Measurements from ENCODE around the gene TMC3. TPM values are rescaled to one million over a fixed set of nuclear protein-coding genes. Genes with fewer than 3 reads are reported as not detected.
"Not testable (repeated sequence)": the region's sequence is repeated elsewhere in the genome, so short reads cannot be mapped to it uniquely, and the experiment has no call there.

TMC3 gene
- not detected in 2 replicates for total RNA-seq (2014; rRNA removed; shearing (Covaris generic); ENCODE audit: low replicate concordance)

DNA sequence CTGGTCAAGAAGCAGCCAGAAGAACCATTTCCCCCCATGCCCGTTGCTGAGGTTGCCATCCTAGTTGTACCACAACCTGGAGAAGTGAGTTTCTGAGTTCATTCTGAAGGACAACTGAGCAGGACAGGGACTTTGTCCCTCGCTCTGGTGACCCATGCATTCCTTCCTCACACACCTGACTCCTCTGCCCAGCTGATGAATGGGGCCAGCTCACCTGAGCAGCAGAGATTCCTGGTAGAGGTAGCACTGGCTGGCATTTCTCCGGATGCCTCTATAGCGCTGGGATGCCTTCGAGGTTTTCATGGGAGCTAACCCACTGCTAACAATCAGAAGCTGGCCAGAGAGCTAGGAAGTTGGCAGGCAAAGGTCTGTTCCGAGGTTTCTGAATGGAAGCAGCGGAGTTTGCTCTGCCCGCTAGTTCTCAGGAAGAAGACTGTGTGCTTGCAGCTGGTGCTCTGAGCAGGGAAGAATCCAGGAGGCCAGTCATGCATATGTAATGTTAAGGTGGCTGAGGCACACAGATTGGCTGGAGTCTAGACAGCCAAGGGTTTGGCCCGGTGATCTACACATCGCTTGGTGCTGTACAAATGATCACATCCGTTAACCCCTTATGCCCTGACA lies at the start of gene TMC3:
TMC3 (minus strand) TSS at position 439 of the 621 bp plus-strand sequence; CDS start at position 303, 136 bp downstream.
- no peak for DNase-seq (ENCODE audit: low read depth)
- in situ Hi-C loops (cut with HindIII; ENCODE audit: low pct_unique_long_range_greater_than_20kb, low sequenced_read_pairs) = no loop called here

DNA sequence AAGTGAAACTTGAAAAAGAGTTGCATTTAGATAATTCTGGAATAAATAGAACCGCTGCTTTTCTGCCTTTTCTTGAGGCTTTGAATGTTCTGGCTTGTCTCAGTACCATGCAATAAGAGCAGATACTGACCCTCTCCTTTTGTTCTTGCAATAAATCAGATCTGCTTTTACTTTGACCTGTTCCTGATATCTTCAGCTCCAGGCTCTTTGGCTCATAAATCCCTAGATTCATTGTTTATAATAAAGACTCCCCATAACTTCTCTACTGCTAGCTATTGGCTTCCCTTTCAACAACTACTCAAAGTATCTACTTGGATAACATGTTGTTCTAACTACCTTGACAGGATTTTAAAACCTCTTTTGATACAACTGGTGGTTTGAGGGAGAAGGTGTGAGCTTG lies 47.4 kb upstream of the TMC3 start:
- in situ Hi-C loops (cut with HindIII; ENCODE audit: low pct_unique_long_range_greater_than_20kb, low sequenced_read_pairs) = no loop called here
- no peak for DNase-seq (ENCODE audit: low read depth)

GRCh38 chr15:81419332-81419943 lies 45.4 kb upstream of the TMC3 start:
- in situ Hi-C loops (cut with HindIII; ENCODE audit: low pct_unique_long_range_greater_than_20kb, low sequenced_read_pairs) = no loop called here
- no peak for DNase-seq (ENCODE audit: low read depth)

DNA sequence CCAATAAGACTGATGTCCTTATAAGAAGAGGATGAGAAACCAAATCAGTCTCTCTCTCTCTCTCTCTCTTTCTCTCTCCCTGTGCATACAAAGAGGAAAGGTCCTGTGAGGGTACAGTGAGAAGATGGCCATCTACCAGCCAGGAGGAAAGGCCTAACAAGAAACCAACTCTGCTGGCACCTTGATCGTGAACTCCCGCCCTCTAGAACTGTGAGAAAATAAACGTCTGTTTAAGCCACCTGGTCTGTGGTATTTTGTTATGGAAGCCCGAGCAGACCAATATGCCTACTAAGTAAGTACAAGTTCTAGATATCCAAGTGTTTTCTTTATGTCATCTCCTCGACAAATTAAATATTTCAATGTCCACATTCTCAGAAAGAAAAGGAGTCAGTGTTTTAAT lies 44.9 kb upstream of the TMC3 start:
- in situ Hi-C loops (cut with HindIII; ENCODE audit: low pct_unique_long_range_greater_than_20kb, low sequenced_read_pairs) = no loop called here
- no peak for DNase-seq (ENCODE audit: low read depth)

- in situ Hi-C loops (cut with HindIII; ENCODE audit: low pct_unique_long_range_greater_than_20kb, low sequenced_read_pairs) = no loop called here
- DNase-seq (ENCODE audit: low read depth) = no peak
Measured at GRCh38 chr15:81418444-81418843, 44.4 kb upstream of the TMC3 start.

DNA sequence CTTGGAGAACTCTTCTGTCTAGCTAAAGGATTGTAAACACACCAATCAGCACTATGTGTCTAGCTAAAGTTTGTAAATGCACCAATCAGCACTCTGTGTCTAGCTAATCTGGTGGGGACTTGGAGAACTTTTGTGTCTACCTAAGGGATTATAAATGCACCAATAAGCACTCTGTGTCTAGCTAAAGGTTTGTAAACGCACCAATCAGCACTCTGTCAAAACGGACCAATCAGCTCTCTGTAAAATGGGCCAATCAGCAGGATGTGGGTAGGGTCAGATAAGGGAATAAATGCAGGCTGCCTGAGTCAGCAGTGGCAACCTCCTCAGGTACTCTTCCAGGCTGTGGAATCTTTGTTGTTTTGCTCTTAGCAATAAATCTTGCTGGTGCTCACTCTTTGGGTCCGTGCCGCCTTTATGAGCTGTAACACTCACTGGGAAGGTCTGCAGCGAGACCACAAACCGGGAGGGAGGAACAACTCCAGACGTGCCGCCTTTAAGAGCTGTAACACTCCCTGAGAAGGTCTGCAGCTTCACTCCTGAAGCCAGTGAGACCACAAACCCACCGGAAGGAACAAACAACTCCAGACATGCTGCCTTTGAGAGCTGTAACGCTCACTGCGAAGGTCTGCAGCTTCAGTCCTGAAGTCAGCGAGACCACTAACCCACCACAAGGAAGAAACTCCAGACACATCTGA lies 40.4 kb upstream of the TMC3 start:
- DNase-seq (ENCODE audit: low read depth); in situ Hi-C loops (cut with HindIII; ENCODE audit: low pct_unique_long_range_greater_than_20kb, low sequenced_read_pairs): not testable (repeated sequence)

DNA sequence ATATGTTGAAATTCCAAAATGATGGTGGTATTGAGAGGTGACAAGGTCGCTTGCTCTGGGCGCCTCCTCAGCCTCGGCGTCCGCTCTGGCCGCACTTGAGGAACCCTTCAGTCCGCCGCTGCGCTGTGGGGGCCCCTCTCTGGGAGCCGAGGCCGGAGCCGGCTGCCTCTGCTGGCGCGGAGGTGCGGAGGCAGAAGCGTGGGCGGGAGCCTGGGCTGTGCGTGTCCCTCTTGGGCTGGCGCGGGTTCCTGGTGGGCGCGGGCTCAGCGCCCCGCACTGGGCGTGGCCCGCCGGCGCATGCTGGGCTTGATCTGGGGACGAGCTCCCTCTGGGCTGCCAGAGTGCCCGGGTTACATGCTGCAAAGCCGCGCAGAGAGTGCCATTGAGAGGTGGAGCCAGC lies 39.8 kb upstream of the TMC3 start:
- in situ Hi-C loops (cut with HindIII; ENCODE audit: low pct_unique_long_range_greater_than_20kb, low sequenced_read_pairs) = no loop called here
- DNase-seq (ENCODE audit: low read depth) = no peak

- in situ Hi-C loops (cut with HindIII; ENCODE audit: low pct_unique_long_range_greater_than_20kb, low sequenced_read_pairs) = no loop called here
Measured at GRCh38 chr15:81411969-81412633, 38.1 kb upstream of the TMC3 start.

DNA sequence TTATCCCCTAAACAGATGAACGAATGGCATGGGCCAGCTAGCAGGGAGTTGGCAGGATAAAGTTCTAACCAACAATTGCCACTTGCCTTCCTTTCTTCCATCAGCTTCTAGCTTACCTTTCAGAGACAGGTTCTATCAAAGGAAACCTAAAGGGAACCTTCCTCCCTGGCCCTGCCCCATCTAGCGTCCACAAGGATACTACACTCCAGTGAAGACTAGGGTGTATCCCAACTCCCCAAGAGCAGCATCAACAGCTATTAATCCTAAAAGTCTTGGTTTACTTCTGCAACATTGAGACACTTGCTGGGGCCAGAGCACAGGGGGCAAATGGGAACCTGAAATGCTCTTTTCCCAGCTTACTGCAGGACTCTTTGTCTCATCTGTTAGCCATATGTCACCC lies 37.0 kb upstream of the TMC3 start:
- in situ Hi-C loops (cut with HindIII; ENCODE audit: low pct_unique_long_range_greater_than_20kb, low sequenced_read_pairs) = no loop called here
- DNase-seq (ENCODE audit: low read depth) = no peak

More at GRCh38 chr15:81411969-81412633, 38.1 kb upstream of the TMC3 start:
- no peak for DNase-seq (ENCODE audit: low read depth)

DNA sequence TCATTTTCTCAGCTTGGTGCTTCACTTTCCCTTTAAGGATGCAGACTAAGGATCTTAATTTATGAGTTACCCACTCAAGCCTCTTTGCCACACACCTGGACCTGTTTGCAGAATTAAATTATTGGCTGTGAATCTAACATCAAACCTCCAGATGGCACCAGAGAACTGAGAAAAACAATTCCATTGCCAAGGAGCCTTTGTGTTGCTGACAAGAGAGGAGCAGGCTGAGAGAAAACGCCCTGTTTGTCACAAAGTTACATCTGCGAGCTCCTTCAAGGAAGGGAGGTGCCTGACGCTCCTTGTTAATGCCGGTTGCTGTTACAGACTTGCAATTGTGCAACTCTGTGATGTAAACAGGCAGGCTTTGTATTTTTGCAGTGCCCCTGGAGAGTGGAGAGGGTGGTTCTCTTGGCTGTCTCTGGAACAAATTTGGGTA lies 36.3 kb upstream of the TMC3 start:
- in situ Hi-C loops (cut with HindIII; ENCODE audit: low pct_unique_long_range_greater_than_20kb, low sequenced_read_pairs) = no loop called here
- DNase-seq (ENCODE audit: low read depth) = peak; percentile 55

DNA sequence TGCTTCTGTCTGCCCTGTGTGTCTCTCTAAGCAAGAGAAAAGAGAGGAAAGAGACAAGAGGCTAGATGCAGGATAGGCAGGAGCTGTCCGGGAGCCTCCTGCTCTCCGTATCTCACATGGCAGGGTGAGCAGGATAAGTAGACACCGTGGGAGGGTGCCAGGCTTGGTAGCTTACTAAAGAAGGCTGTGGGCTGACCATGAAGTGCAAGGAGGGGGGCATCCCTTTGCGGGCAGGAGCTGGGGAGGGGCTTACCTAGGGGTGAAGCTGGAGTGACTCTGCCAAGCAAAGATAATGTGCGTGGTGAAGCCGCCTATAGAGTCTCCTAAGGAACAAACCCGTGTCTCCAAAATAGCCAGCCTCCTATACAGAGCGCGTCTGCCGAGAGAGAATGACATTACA lies 33.7 kb upstream of the TMC3 start:
- in situ Hi-C loops (cut with HindIII; ENCODE audit: low pct_unique_long_range_greater_than_20kb, low sequenced_read_pairs) = no loop called here
- no peak for DNase-seq (ENCODE audit: low read depth)

GRCh38 chr15:81407176-81407575 lies 33.2 kb upstream of the TMC3 start:
- DNase-seq (ENCODE audit: low read depth) = no peak
- in situ Hi-C loops (cut with HindIII; ENCODE audit: low pct_unique_long_range_greater_than_20kb, low sequenced_read_pairs) = no loop called here

DNA sequence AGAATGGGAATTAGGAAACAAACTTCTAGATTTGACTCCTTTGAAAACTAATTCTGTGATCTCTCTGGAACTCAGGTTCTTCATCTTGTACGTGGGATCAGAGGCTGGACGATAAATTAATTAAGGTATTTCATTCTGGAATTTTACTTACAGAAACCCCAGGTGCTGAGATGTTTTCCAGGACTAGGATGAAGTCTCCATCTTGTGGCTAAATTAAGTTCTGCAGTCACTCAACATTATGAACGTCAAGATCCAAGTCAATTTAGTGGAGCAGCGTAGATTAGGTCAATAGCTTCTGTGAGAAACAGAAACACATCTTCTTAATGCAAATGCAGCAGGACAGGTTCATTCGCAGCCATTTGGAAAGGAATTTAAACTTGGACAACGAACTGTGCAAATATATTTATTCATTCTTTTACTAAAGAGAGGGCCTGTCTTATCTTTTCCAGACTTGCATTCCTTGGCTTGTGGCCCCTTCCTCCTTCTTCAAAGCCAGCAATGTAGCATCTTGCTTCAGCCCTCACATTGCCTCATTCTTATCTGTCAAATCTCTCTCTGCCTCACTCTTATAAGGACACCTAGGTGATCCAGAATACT lies 26.7 kb upstream of the TMC3 start:
- DNase-seq (ENCODE audit: low read depth) = peak; percentile 14
- in situ Hi-C loops (cut with HindIII; ENCODE audit: low pct_unique_long_range_greater_than_20kb, low sequenced_read_pairs) = no loop called here

DNA sequence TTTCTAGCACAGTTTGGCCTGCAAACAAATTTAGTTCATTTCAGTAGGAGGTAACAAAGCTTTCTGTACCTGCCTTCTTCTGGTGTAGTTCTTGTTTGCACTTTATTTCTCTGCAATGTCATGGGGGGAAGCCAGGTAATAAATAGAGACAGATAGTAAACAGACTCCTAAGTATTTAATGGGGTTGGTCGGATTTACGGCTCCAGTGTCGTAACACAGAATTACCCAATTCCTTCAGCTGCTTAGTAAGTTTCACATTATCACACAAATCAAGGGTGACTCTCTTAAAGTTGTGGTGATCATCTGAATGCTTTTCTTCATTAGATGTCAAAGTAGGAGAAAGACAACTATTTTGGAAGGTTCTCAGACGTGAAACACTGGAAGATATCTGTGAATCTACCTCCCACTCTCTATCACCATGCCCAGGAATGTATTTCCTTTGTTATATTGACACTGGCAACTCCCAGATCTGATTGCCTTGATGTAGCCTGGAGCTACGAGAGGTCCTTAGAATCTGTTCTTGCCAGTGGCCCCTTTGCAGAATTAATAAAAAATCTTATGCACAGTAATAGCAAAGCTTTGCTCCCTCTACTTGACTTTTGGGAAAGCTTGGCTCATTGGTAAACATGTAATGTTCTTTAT lies 25.0 kb upstream of the TMC3 start:
- in situ Hi-C loops (cut with HindIII; ENCODE audit: low pct_unique_long_range_greater_than_20kb, low sequenced_read_pairs) = no loop called here
- no peak for DNase-seq (ENCODE audit: low read depth)

DNA sequence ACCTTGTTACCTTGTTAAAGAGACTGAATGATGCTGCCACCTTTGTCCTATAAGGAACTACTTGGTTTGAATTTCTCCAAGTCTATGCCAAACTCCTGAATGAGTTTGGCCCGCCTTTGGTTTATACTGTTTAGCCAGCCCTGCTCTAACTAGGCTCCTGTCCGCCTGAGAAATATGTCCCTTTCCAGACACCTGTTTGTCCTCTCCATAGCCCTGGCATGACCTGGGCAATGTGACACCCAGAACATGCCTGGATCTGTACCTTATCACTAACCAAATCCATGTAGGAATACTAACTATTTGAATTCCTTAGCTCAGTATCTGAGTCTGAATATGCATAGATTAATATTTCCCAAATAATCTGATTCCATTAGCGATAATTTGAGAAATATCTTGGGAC lies 24.4 kb upstream of the TMC3 start:
- no peak for DNase-seq (ENCODE audit: low read depth)
- in situ Hi-C loops (cut with HindIII; ENCODE audit: low pct_unique_long_range_greater_than_20kb, low sequenced_read_pairs) = no loop called here

- in situ Hi-C loops (cut with HindIII; ENCODE audit: low pct_unique_long_range_greater_than_20kb, low sequenced_read_pairs) = no loop called here
Measured at GRCh38 chr15:81394603-81395002, 20.6 kb upstream of the TMC3 start.

GRCh38 chr15:81391657-81392056 lies 17.6 kb upstream of the TMC3 start:
- no peak for DNase-seq (ENCODE audit: low read depth)
- in situ Hi-C loops (cut with HindIII; ENCODE audit: low pct_unique_long_range_greater_than_20kb, low sequenced_read_pairs) = no loop called here

More at GRCh38 chr15:81394603-81395002, 20.6 kb upstream of the TMC3 start:
- no peak for DNase-seq (ENCODE audit: low read depth)

- no peak for DNase-seq (ENCODE audit: low read depth)
- in situ Hi-C loops (cut with HindIII; ENCODE audit: low pct_unique_long_range_greater_than_20kb, low sequenced_read_pairs) = no loop called here
Measured at GRCh38 chr15:81388436-81388770, 14.4 kb upstream of the TMC3 start.

Data from Caki2 (cell line).